GM12878 (cell line): ENCODE results near the gene FBXW9. TPM values are rescaled to one million over a fixed set of nuclear protein-coding genes. Genes with fewer than 3 reads are reported as not detected.

Source experiments
- ATAC-seq: fragments of 200-7000 bp; cut with Tn5 transposase; 3 replicates; pipeline ENCODE4 v1.9.1; 2020; ENCODE audit warnings: mild to moderate bottlenecking, moderate library complexity
- BruUV-seq: library from RNA; stranded (reverse); fragments of 400-500 nt; replicated peaks from 2 replicates; lab custom pipeline; 2021; lab: Mats Ljungman, UMichigan
- CTCF ChIA-PET: fragments of 300-600 bp; sonication (Branson Sonifier 250); formaldehyde crosslinking; extraction: SDS; loops from one replicate; lab custom pipeline; 2021; ENCODE audit warnings: inconsistent platforms; lab: Yijun Ruan, JAX
- POLR2A ChIA-PET: fragments of 350-600 bp; formaldehyde crosslinking; extraction: SDS; loops from one replicate; lab custom pipeline; 2021; ENCODE audit warnings: inconsistent platforms; lab: Charles Lee
- RAD21 ChIA-PET: fragments of 300-600 bp; sonication (Branson Sonifier 250); formaldehyde crosslinking; loops from one replicate; lab custom pipeline; 2023; ENCODE audit warnings: antibody characterized with exemption; ENCODE audit not compliant: unreplicated experiment; lab: Charles Lee
- SMC1A ChIA-PET: fragments of 300-600 bp; sonication (Branson Sonifier 250); formaldehyde crosslinking; loops from one replicate; lab custom pipeline; 2023; ENCODE audit not compliant: unreplicated experiment, uncharacterized antibody; lab: Charles Lee
- DNase-seq: peaks from one replicate; pipeline ENCODE4 v3.0.0-alpha.2; 2011; ENCODE audit warnings: low read depth, low spot score
- FAIRE-seq: peaks from 3 replicates; lab custom pipeline; 2011; peaks lifted over from hg19 to GRCh38; lab: Jason Lieb, UNC
- H2AFZ ChIP-seq: 2 replicates; pipeline ENCODE4 v1.6.0; 2011; ENCODE audit warnings: low read depth, low read length, control low read depth; ENCODE audit not compliant: control insufficient read depth
- H3K27ac ChIP-seq: 2 replicates; pipeline ENCODE4 v1.5.1; 2011; ENCODE audit warnings: control low read depth; ENCODE audit not compliant: control insufficient read depth, insufficient read depth
- H3K27me3 ChIP-seq, 2 experiments: replicated peaks in 1 of 2; 2 replicates each; pipeline versions ENCODE4 v1.6.0 to v1.6.1; 2011; ENCODE audit warnings: low read length in 1 of 2; ENCODE audit not compliant: control insufficient read depth in 2 of 2, insufficient read depth in 2 of 2
- H3K36me3 ChIP-seq, 2 experiments: 2 replicates each; pipeline ENCODE4 v1.5.1; 2011; ENCODE audit warnings: low read length in 1 of 2; ENCODE audit not compliant: control insufficient read depth in 2 of 2, insufficient read depth in 2 of 2
- H3K4me1 ChIP-seq: 2 replicates; pipeline ENCODE4 v1.6.1; 2011; ENCODE audit warnings: mild to moderate bottlenecking, low read length, moderate library complexity, mixed read lengths; ENCODE audit not compliant: control insufficient read depth, insufficient read depth
- H3K4me2 ChIP-seq: 2 replicates; pipeline ENCODE4 v1.6.0; 2011; ENCODE audit warnings: control low read depth; ENCODE audit not compliant: control insufficient read depth, insufficient read depth
- H3K4me3 ChIP-seq: fragments of 200-600 bp; sonication (generic); 2 replicates; pipeline ENCODE4 v1.5.1; 2016
- H3K79me2 ChIP-seq: 2 replicates; pipeline ENCODE4 v1.6.0; 2011; ENCODE audit warnings: low read length; ENCODE audit not compliant: control insufficient read depth, insufficient read depth
- H3K9ac ChIP-seq: 2 replicates; pipeline ENCODE4 v1.8.0; 2011; ENCODE audit warnings: low read length, control low read depth, mixed read lengths; ENCODE audit not compliant: control insufficient read depth, insufficient read depth
- H3K9me3 ChIP-seq: replicated peaks from 3 replicates; pipeline ENCODE4 v1.5.1; 2011; ENCODE audit warnings: mild to moderate bottlenecking, low read length; ENCODE audit not compliant: control insufficient read depth, insufficient read depth
- H4K20me1 ChIP-seq: 2 replicates; pipeline ENCODE4 v1.6.0; 2011; ENCODE audit not compliant: control insufficient read depth, insufficient read depth
- E4F1 ChIP-seq: fragments of 450-650 bp; IDR thresholded peaks from 2 replicates; pipeline ENCODE4 v1.6.1; 2018; ENCODE audit warnings: borderline replicate concordance, mild to moderate bottlenecking; ENCODE audit not compliant: partially characterized antibody
- FOS ChIP-seq: IDR thresholded peaks from 3 replicates; pipeline ENCODE4 v1.6.1; 2011; ENCODE audit warnings: borderline replicate concordance; ENCODE audit not compliant: insufficient read length; ENCODE audit errors: extremely low read depth
- GATAD2B ChIP-seq: fragments of 450-650 bp; conservative IDR thresholded peaks from 2 replicates; pipeline ENCODE4 v1.6.1; 2017; ENCODE audit warnings: low read depth, mild to moderate bottlenecking, moderate library complexity
- HSF1 ChIP-seq: fragments of 150-350 bp; IDR thresholded peaks from 2 replicates; pipeline ENCODE4 v1.6.1; 2014; ENCODE audit warnings: mild to moderate bottlenecking, low read depth, low read length
- NFXL1 ChIP-seq: fragments of 450-650 bp; IDR thresholded peaks from 2 replicates; pipeline ENCODE4 v1.6.1; 2017; ENCODE audit warnings: antibody characterized with exemption, mild to moderate bottlenecking, borderline replicate concordance
- RELB ChIP-seq: fragments of 450-650 bp; IDR thresholded peaks from 2 replicates; pipeline ENCODE4 v1.6.1; 2017; ENCODE audit warnings: low read depth, mild to moderate bottlenecking, moderate library complexity
- SMC3 ChIP-seq: IDR thresholded peaks from 2 replicates; pipeline ENCODE4 v1.6.1; 2011; ENCODE audit warnings: low read length, improper control_type of control experiment, borderline replicate concordance
- WGBS: methylation state at CpG from one replicate; pipeline ENCODE4 v1.1.6; 2016; ENCODE audit warnings: low lambda C conversion rate; ENCODE audit not compliant: insufficient replicate concordance, insufficient coverage; ENCODE audit errors: missing lambda C conversion rate; 5-methylcytosine and 5-hydroxymethylcytosine counted together
- in situ Hi-C: fragments of 300-500 bp; cut with MboI; formaldehyde crosslinking; loops from 9 replicates; pipeline ENCODE4 v1.14.3; 2018; ENCODE audit warnings: mixed read lengths
- intact Hi-C: fragments of 100-400 bp; cut with micrococcal nuclease; formaldehyde crosslinking; loops from one replicate; pipeline ENCODE4 v1.14.2; 2022; ENCODE audit not compliant: unreplicated experiment
- polyA plus RNA-seq, 11 experiments: library from polyadenylated mRNA; depleted of rRNA in 4 of 11; unstranded in 6 of 11; stranded (reverse) in 5 of 11; fragments of >200 nt; fragmentation: Nextera tagmentation in 4 of 11; fragmentation: Illumina TruSeq in 1 of 11; extraction: Ambion mirVana in 4 of 11; extraction: Trizol in 1 of 11; gene quantifications; 1 replicate in 1 of 11; 2 replicates in 10 of 11; pipeline versions ENCODE4 v1.2.1 to v1.2.3, GENCODE V29; 2011 to 2016; ENCODE audit warnings: inconsistent platforms in 2 of 11, missing spikeins in 2 of 11, low read depth in 1 of 11
- total RNA-seq, 4 experiments: library from RNA; depleted of rRNA in 3 of 4; stranded (reverse); fragments of >200 nt in 3 of 4; fragmentation: Illumina TruSeq in 1 of 4; extraction: Trizol in 1 of 4; gene quantifications; 2 replicates each; pipeline versions ENCODE4 v1.2.1 to v1.2.3, GENCODE V29; 2013 to 2021

The FBXW9 gene
- total and polyA plus RNA-seq, 10 of the 15 experiments (the other 5 are each of a cell fraction or from before 2014, with no cell fraction given): 0.21 to 14.8 (median 7.3) TPM

- Histone ChIP-seq H3K27ac (no peak within 1 kb of the TSS), H3K27me3 (no peaks in the 10 kb centered on the region), H3K4me2 (no peak within 1 kb of the TSS), H3K9me3 (no peaks in the 10 kb centered on the region), H3K4me1 (no peaks in the 10 kb centered on the region), H3K79me2 (no peaks in the 10 kb centered on the region), H3K9ac (no peak within 1 kb of the TSS), H3K4me3 (no peak within 1 kb of the TSS), H4K20me1 (no peaks in the 10 kb centered on the region), H2AFZ (no peak within 1 kb of the TSS), H3K36me3 (peaks cover 0 to 2% of the 10 kb centered on the region in 2 experiments; a peak in 3 of 4 replicates)
- no peak for TF ChIP-seq SMC3
- in situ Hi-C loops: no loop called here
- no peak for FAIRE-seq
- no TSS peak for BruUV-seq
- no peak for ATAC-seq
- intact Hi-C loops: no loop called here
- 80% methylated on average over 9 of the region's 9 CpGs for WGBS
- RAD21 ChIA-PET: no interaction called here
- CTCF ChIA-PET: no interaction called here
- no peak for DNase-seq
- POLR2A ChIA-PET: interaction anchor here (0.6 kb wide), 1 partner anchor 19 kb away, joined by 3 read pairs; a partner anchor contains a TSS
- SMC1A ChIA-PET: interaction anchor here (0.6 kb wide), 1 partner anchor 176 kb away, joined by 3 read pairs; no protein-coding TSS in a partner anchor
These were observed 8.8 kb downstream of the FBXW9 start, which contains the start of gene GNG14 for GRCh38 chr19:12687496-12688196. Gene GNG14, plus strand, starts transcription at chr19:12687998. Its CDS starts 51 bp downstream, at chr19:12688049.

- in situ Hi-C loops (no loop called here), intact Hi-C loops (no loop called here)
- Histone ChIP-seq H3K4me3 (no peak overlapping the region), H3K9ac (no peak overlapping the region), H3K9me3 (no peaks in the 10 kb centered on the region), H3K27ac (no peak overlapping the region), H3K27me3 (no peaks in the 10 kb centered on the region), H2AFZ (no peak overlapping the region), H3K4me2 (no peak overlapping the region), H3K79me2 (no peaks in the 10 kb centered on the region), H4K20me1 (no peaks in the 10 kb centered on the region), H3K36me3 (peaks cover 0 to 2% of the 10 kb centered on the region in 2 experiments; a peak in 3 of 4 replicates), H3K4me1 (no peaks in the 10 kb centered on the region)
- ChIA-PET POLR2A (interaction anchor here (0.6 to 1.5 kb wide), 3 partner anchors 8 to 37 kb away, joined by 3 to 5 read pairs (median 3); partner anchors contain the start of genes FBXW9 and TNPO2), CTCF (interaction anchor here (1.1 to 1.6 kb wide), 2 partner anchors 9 to 110 kb away, joined by 4 to 7 read pairs; no protein-coding TSS in a partner anchor), RAD21 (no interaction called here), SMC1A (no interaction called here)
- no TSS peak for BruUV-seq
- DNase-seq (no peak), FAIRE-seq (no peak), ATAC-seq (no peak)
- TF ChIP-seq FOS (no peak), GATAD2B (no peak), RELB (no peak), E4F1 (no peak), NFXL1 (no peak), HSF1 (no peak)
- 76% methylated on average over 3 of the region's 3 CpGs for WGBS
These were observed 10.6 kb downstream of the FBXW9 start for GRCh38 chr19:12685831-12686230.
